Chondrocyte (in vitro differentiated cells): ENCODE results near the gene SYNGR3. TPM values are rescaled to one million over a fixed set of nuclear protein-coding genes. Genes with fewer than 3 reads are reported as not detected.

Experiments used
- DNase-seq: peaks from one replicate; pipeline ENCODE4 v3.0.0; 2021; ENCODE audit warnings: mixed read lengths, low spot score
- H3K27ac Mint-ChIP-seq: one replicate; pipeline ENCODE4 v1.8.0; 2021; ENCODE audit warnings: mild to moderate bottlenecking, moderate library complexity, mixed read lengths; ENCODE audit not compliant: unreplicated experiment
- H3K27me3 Mint-ChIP-seq: 2 replicates; pipeline ENCODE4 v1.8.0; 2021; ENCODE audit warnings: low read depth, mixed read lengths
- H3K36me3 Mint-ChIP-seq: 2 replicates; pipeline ENCODE4 v1.8.0; 2021; ENCODE audit warnings: low read depth, mixed read lengths
- H3K4me1 Mint-ChIP-seq: 2 replicates; pipeline ENCODE4 v1.8.0; 2021; ENCODE audit warnings: low read depth, mild to moderate bottlenecking, mixed read lengths
- H3K4me3 Mint-ChIP-seq: one replicate; pipeline ENCODE4 v1.8.0; 2021; ENCODE audit warnings: mild to moderate bottlenecking, moderate library complexity, mixed read lengths; ENCODE audit not compliant: unreplicated experiment
- H3K9me3 Mint-ChIP-seq: 2 replicates; pipeline ENCODE4 v1.8.0; 2021; ENCODE audit warnings: low read depth, mixed read lengths
- CTCF ChIP-seq: fragments of 200-600 bp; sonication (generic); IDR thresholded peaks from 2 replicates; pipeline ENCODE4 v1.5.0; 2021; ENCODE audit warnings: antibody characterized with exemption, mild to moderate bottlenecking, moderate library complexity
- total RNA-seq: library from RNA; stranded (reverse); gene quantifications from 3 replicates; pipeline ENCODE4 v1.2.1, GENCODE V29; 2021

Gene SYNGR3
- total RNA-seq, 1 donor from 2014 or later: 0.67 TPM

GRCh38 chr16:1991588-1991947, 1.8 kb downstream of the SYNGR3 start:
- H3K27ac Mint-ChIP-seq: no peak overlapping the region
- H3K4me3 Mint-ChIP-seq: no peak overlapping the region
- H3K36me3 Mint-ChIP-seq: peaks cover 3% of the 10 kb centered on the region
- no peak for DNase-seq
- no peaks in the 10 kb centered on the region for H3K9me3 Mint-ChIP-seq
- H3K4me1 Mint-ChIP-seq: peaks cover 5% of the 10 kb centered on the region
- TF ChIP-seq CTCF: no peak
- peaks cover 14% of the 10 kb centered on the region for H3K27me3 Mint-ChIP-seq

- TF ChIP-seq CTCF: no peak
- DNase-seq: no peak
- Mint-ChIP-seq H3K4me3 (peak overlapping the region; percentile 36), H3K27me3 (peaks cover 14% of the 10 kb centered on the region), H3K36me3 (peaks cover 2% of the 10 kb centered on the region), H3K9me3 (no peaks in the 10 kb centered on the region), H3K27ac (no peak overlapping the region), H3K4me1 (peaks cover 5% of the 10 kb centered on the region)
Observed at GRCh38 chr16:1991948-1992703, 2.4 kb downstream of the SYNGR3 start.

- no peak for DNase-seq
- H3K27ac Mint-ChIP-seq: no peak overlapping the region
- H3K4me3 Mint-ChIP-seq: no peak overlapping the region
- no peaks in the 10 kb centered on the region for H3K9me3 Mint-ChIP-seq
- peaks cover 5% of the 10 kb centered on the region for H3K36me3 Mint-ChIP-seq
- H3K27me3 Mint-ChIP-seq: peaks cover 14% of the 10 kb centered on the region
- TF ChIP-seq CTCF: no peak
- peaks cover 5% of the 10 kb centered on the region for H3K4me1 Mint-ChIP-seq
Observed at GRCh38 chr16:1992704-1993317, 3.0 kb downstream of the SYNGR3 start.

- H3K36me3 Mint-ChIP-seq: peaks cover 7% of the 10 kb centered on the region
- H3K9me3 Mint-ChIP-seq: no peaks in the 10 kb centered on the region
- DNase-seq: no peak
- no peak overlapping the region for H3K4me3 Mint-ChIP-seq
- TF ChIP-seq CTCF: no peak
- H3K27ac Mint-ChIP-seq: peak overlapping the region; percentile 59
- peaks cover 8% of the 10 kb centered on the region for H3K4me1 Mint-ChIP-seq
- H3K27me3 Mint-ChIP-seq: peaks cover 11% of the 10 kb centered on the region
Observed at GRCh38 chr16:1993731-1994131, 4.0 kb downstream of the SYNGR3 start.

- Mint-ChIP-seq H3K9me3 (no peaks in the 10 kb centered on the region), H3K4me3 (no peak overlapping the region), H3K36me3 (peaks cover 13% of the 10 kb centered on the region), H3K4me1 (peaks cover 2% of the 10 kb centered on the region), H3K27ac (no peak overlapping the region), H3K27me3 (no peaks in the 10 kb centered on the region)
- no peak for DNase-seq
- TF ChIP-seq CTCF: no peak
Observed at GRCh38 chr16:1997494-1998359, 8.0 kb downstream of the SYNGR3 start.
